Measurements from ENCODE around the gene IFNAR2.

DNA sequence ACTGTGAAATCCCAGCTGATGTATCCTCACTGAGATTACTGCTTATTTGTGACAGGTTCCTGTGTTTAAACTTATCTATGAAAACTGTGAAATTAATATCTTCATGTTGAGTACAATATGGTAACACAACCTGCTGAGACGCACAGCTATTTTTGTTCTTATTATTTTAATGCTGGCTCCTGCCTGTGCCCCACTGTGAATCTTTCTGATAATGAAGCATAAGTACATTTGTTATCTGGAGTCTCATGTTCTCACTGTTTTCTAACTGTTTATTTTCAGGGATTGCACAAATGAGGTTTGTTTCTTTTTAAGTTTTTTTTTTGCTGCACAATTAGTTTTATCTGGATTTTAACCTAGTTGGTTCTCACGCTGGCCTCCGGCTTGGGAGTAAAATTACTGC, 39.9 kb upstream of the IFNAR2 start:
- TF ChIP-seq, protein P1, sequence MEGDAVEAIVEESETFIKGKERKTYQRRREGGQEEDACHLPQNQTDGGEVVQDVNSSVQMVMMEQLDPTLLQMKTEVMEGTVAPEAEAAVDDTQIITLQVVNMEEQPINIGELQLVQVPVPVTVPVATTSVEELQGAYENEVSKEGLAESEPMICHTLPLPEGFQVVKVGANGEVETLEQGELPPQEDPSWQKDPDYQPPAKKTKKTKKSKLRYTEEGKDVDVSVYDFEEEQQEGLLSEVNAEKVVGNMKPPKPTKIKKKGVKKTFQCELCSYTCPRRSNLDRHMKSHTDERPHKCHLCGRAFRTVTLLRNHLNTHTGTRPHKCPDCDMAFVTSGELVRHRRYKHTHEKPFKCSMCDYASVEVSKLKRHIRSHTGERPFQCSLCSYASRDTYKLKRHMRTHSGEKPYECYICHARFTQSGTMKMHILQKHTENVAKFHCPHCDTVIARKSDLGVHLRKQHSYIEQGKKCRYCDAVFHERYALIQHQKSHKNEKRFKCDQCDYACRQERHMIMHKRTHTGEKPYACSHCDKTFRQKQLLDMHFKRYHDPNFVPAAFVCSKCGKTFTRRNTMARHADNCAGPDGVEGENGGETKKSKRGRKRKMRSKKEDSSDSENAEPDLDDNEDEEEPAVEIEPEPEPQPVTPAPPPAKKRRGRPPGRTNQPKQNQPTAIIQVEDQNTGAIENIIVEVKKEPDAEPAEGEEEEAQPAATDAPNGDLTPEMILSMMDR (IDR thresholded peaks at IDR 0.05) = no peak
- TF ChIP-seq POLR2A (IDR thresholded peaks at IDR 0.05) = no peak

Data from Peyer's patch (tissue), 4 donors.